CD14-positive monocyte (primary cell): ENCODE data around the gene SH3RF3. TPM values are rescaled to one million over a fixed set of nuclear protein-coding genes. Genes with fewer than 3 reads are reported as not detected.

Experiments
- DNase-seq, 3 donors: peaks; one replicate each; pipeline ENCODE4 v3.0.0-alpha.2; 2011 to 2022
- H2AFZ ChIP-seq: 2 replicates; pipeline ENCODE4 v1.6.0; 2012; ENCODE audit warnings: mild to moderate bottlenecking, low read depth, low read length, inconsistent platforms; ENCODE audit not compliant: insufficient read depth, poor library complexity, severe bottlenecking
- H3K27ac ChIP-seq, 2 donors: 1 replicate in 1 of 2; 2 replicates in 1 of 2; pipeline ENCODE4 v1.5.1; 2012 to 2013; ENCODE audit warnings: low read length in 2 of 2, control low read depth in 1 of 2, inconsistent platforms in 1 of 2, low read depth in 1 of 2, mild to moderate bottlenecking in 1 of 2
- H3K27me3 ChIP-seq, 2 donors: one replicate each; pipeline versions ENCODE4 v1.6.0 to v1.6.1; 2011 to 2013; ENCODE audit warnings: low read length in 2 of 2; ENCODE audit not compliant: control insufficient read depth in 2 of 2, insufficient read depth in 2 of 2
- H3K36me3 ChIP-seq, 2 donors: replicated peaks in 1 of 2; 1 replicate in 1 of 2; 2 replicates in 1 of 2; pipeline versions ENCODE4 v1.5.1 to v1.6.1; 2012 to 2013; ENCODE audit warnings: low read length in 2 of 2, control low read depth in 1 of 2, inconsistent platforms in 1 of 2, mild to moderate bottlenecking in 1 of 2; ENCODE audit not compliant: insufficient read depth in 2 of 2, control insufficient read depth in 1 of 2
- H3K4me1 ChIP-seq, 2 donors: 1 replicate in 1 of 2; 2 replicates in 1 of 2; pipeline versions ENCODE4 v1.5.1 to v1.6.1; 2012 to 2013; ENCODE audit warnings: low read length in 2 of 2, control low read depth in 1 of 2, inconsistent platforms in 1 of 2, mild to moderate bottlenecking in 1 of 2, moderate library complexity in 1 of 2; ENCODE audit not compliant: insufficient read depth in 2 of 2, control insufficient read depth in 1 of 2
- H3K4me2 ChIP-seq: replicated peaks from 2 replicates; pipeline ENCODE3; 2012; ENCODE audit warnings: low read length, moderate library complexity, mild to moderate bottlenecking; ENCODE audit not compliant: poor library complexity, severe bottlenecking; ENCODE audit errors: extremely low read depth
- H3K4me3 ChIP-seq, 3 experiments: fragments of 200-600 bp in 1 of 3; sonication (generic) in 1 of 3; replicated peaks in 1 of 3; 1 replicate in 2 of 3; 2 replicates in 1 of 3; pipeline ENCODE4 v1.5.1; 2011 to 2013; ENCODE audit warnings: low read length in 3 of 3, mild to moderate bottlenecking in 3 of 3, control low read depth in 2 of 3, low read depth in 2 of 3, inconsistent platforms in 1 of 3, moderate library complexity in 1 of 3
- H3K79me2 ChIP-seq: 2 replicates; pipeline ENCODE4 v1.6.0; 2012; ENCODE audit warnings: mild to moderate bottlenecking, control low read depth, inconsistent platforms, low read length, moderate library complexity; ENCODE audit not compliant: insufficient read depth
- H3K9ac ChIP-seq: 2 replicates; pipeline ENCODE4 v1.6.0; 2017; ENCODE audit warnings: low read length, mild to moderate bottlenecking; ENCODE audit not compliant: insufficient read depth, poor library complexity, severe bottlenecking
- H3K9me3 ChIP-seq, 2 donors: replicated peaks in 1 of 2; 1 replicate in 1 of 2; 2 replicates in 1 of 2; pipeline versions ENCODE4 v1.5.1 to v1.6.1; 2012 to 2013; ENCODE audit warnings: low read length in 2 of 2, control low read depth in 1 of 2; ENCODE audit not compliant: control insufficient read depth in 1 of 2, insufficient read depth in 1 of 2
- H4K20me1 ChIP-seq: 2 replicates; pipeline ENCODE4 v1.6.0; 2012; ENCODE audit warnings: mild to moderate bottlenecking, low read length, control low read depth, moderate library complexity; ENCODE audit not compliant: insufficient read depth
- H3K27ac Mint-ChIP-seq, 7 donors: one replicate each; pipeline ENCODE4 v1.8.0; 2020; ENCODE audit warnings: mild to moderate bottlenecking in 7 of 7, mixed read lengths in 7 of 7, moderate library complexity in 6 of 7, inconsistent platforms in 2 of 7
- H3K27me3 Mint-ChIP-seq, 3 donors: one replicate each; pipeline ENCODE4 v1.8.0; 2021 to 2022; ENCODE audit warnings: low read depth in 3 of 3, mild to moderate bottlenecking in 3 of 3, mixed read lengths in 3 of 3, moderate library complexity in 3 of 3, inconsistent platforms in 1 of 3
- H3K36me3 Mint-ChIP-seq, 2 donors: one replicate each; pipeline ENCODE4 v1.8.0; 2020; ENCODE audit warnings: mixed read lengths in 2 of 2, inconsistent platforms in 1 of 2, mild to moderate bottlenecking in 1 of 2
- H3K4me1 Mint-ChIP-seq: one replicate; pipeline ENCODE4 v1.8.0; 2020; ENCODE audit warnings: mild to moderate bottlenecking, mixed read lengths
- H3K4me3 Mint-ChIP-seq, 2 donors: one replicate each; pipeline ENCODE4 v1.8.0; 2020; ENCODE audit warnings: mild to moderate bottlenecking in 2 of 2, mixed read lengths in 2 of 2, moderate library complexity in 1 of 2
- H3K9me3 Mint-ChIP-seq, 7 donors: one replicate each; pipeline ENCODE4 v1.8.0; 2020 to 2022; ENCODE audit warnings: mixed read lengths in 7 of 7, mild to moderate bottlenecking in 6 of 7, moderate library complexity in 6 of 7, inconsistent platforms in 2 of 7
- WGBS: methylation state at CpG from one replicate; pipeline ENCODE4 v1.1.5; 2013; ENCODE audit warnings: missing lambda C conversion rate; ENCODE audit not compliant: insufficient coverage; 5-methylcytosine and 5-hydroxymethylcytosine counted together
- intact Hi-C, 2 donors: fragments of 100-400 bp; cut with micrococcal nuclease; formaldehyde crosslinking; loops; one replicate each; pipeline versions ENCODE4 v1.15.0 to v1.15.1; 2023
- polyA plus RNA-seq, 3 donors: library from polyadenylated mRNA; depleted of rRNA in 1 of 3; unstranded in 2 of 3; stranded (reverse) in 1 of 3; fragments of 300-500 nt in 2 of 3; fragments of >200 nt in 1 of 3; fragmentation: Illumina TruSeq in 2 of 3; gene quantifications; 1 replicate in 2 of 3; 2 replicates in 1 of 3; pipeline ENCODE4 v1.2.3, GENCODE V29; 2012 to 2021
- TF ChIP-seq, protein P1 (sequence below): fragments of 200-600 bp; IDR thresholded peaks from one replicate; pipeline ENCODE4 v1.8.0; 2022; ENCODE audit warnings: antibody characterized with exemption, mild to moderate bottlenecking

The SH3RF3 gene
- polyA plus RNA-seq, 3 donors = 0.25 to 0.75 (median 0.34) TPM

DNA sequence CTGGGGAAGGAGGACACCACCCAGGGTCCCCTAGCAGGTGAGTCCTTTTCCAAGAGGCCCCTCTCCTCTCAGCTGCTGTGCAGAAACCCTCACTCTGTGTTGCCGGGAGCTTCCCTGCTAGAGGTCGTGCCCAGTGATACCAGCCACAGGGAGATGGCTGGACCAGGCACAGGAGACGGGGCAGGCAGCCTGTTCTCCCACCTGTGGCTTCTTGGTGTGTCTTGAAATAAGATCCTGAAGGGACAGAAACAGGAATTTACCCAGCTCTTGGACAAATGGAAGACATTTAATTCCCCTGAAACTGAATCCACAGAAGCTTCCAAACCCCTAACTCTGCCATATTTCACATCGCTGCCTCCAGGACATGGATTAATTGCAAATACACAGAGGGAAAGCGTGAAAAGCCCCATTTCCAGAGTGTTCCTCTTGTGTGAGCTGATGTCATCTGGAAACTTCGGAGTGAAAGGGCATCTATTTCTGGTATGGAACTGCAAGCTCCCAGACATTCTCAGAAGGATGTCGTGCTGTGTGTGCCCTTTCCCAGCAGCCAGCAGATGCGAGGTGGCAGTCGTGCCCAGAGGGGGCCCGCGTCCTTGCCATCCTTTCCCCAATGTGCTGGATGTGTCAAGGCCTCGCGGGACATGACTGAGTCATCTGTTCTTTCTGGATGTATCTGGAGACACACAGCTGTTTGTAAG lies 307.0 kb downstream of the SH3RF3 start:
- peaks cover 0 to 2% (median 2%) of the 10 kb centered on the region in 3 donors for H3K27me3 Mint-ChIP-seq
- Histone ChIP-seq H3K4me1 (no peaks in the 10 kb centered on the region), H2AFZ (no peak overlapping the region), H3K36me3 (no peaks in the 10 kb centered on the region), H3K27me3 (no peaks in the 10 kb centered on the region), H3K9ac (no peak overlapping the region), H3K4me2 (no peak overlapping the region), H3K27ac (no peak overlapping the region), H3K4me3 (no peak overlapping the region), H3K79me2 (no peaks in the 10 kb centered on the region), H4K20me1 (no peaks in the 10 kb centered on the region), H3K9me3 (no peaks in the 10 kb centered on the region)
- H3K9me3 Mint-ChIP-seq = peaks cover 0 to 6% (median 2%) of the 10 kb centered on the region in 7 donors
- no peaks in the 10 kb centered on the region for H3K36me3 Mint-ChIP-seq
- no peak overlapping the region for H3K4me3 Mint-ChIP-seq
- peaks cover 9% of the 10 kb centered on the region for H3K4me1 Mint-ChIP-seq
- 90% methylated on average over 7 of the region's 13 CpGs for WGBS
- DNase-seq = no peak
- intact Hi-C loops = no loop called here
- TF ChIP-seq, protein P1, sequence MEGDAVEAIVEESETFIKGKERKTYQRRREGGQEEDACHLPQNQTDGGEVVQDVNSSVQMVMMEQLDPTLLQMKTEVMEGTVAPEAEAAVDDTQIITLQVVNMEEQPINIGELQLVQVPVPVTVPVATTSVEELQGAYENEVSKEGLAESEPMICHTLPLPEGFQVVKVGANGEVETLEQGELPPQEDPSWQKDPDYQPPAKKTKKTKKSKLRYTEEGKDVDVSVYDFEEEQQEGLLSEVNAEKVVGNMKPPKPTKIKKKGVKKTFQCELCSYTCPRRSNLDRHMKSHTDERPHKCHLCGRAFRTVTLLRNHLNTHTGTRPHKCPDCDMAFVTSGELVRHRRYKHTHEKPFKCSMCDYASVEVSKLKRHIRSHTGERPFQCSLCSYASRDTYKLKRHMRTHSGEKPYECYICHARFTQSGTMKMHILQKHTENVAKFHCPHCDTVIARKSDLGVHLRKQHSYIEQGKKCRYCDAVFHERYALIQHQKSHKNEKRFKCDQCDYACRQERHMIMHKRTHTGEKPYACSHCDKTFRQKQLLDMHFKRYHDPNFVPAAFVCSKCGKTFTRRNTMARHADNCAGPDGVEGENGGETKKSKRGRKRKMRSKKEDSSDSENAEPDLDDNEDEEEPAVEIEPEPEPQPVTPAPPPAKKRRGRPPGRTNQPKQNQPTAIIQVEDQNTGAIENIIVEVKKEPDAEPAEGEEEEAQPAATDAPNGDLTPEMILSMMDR = no peak
- H3K27ac Mint-ChIP-seq = no peak overlapping the region

GRCh38 chr2:109436610-109437225 lies 307.7 kb downstream of the SH3RF3 start:
- Mint-ChIP-seq H3K27me3 (peaks cover 2% of the 10 kb centered on the region in 3 donors), H3K36me3 (no peaks in the 10 kb centered on the region)
- TF ChIP-seq, protein P1 = no peak

More at GRCh38 chr2:109436610-109437225, 307.7 kb downstream of the SH3RF3 start:
- Mint-ChIP-seq H3K27ac (no peak overlapping the region), H3K4me3 (no peak overlapping the region), H3K9me3 (peaks cover 4 to 13% (median 7%) of the 10 kb centered on the region in 7 donors), H3K4me1 (peaks cover 9% of the 10 kb centered on the region)
- H3K36me3 ChIP-seq = no peaks in the 10 kb centered on the region
- H3K79me2 ChIP-seq = no peaks in the 10 kb centered on the region
- no peak overlapping the region for H2AFZ ChIP-seq
- H3K27me3 ChIP-seq = no peaks in the 10 kb centered on the region
- WGBS = 97% methylated on average over 14 of the region's 15 CpGs
- peaks cover 0 to under 1% of the 10 kb centered on the region in 2 donors for H3K9me3 ChIP-seq
- H4K20me1 ChIP-seq = no peaks in the 10 kb centered on the region
- H3K4me1 ChIP-seq = no peaks in the 10 kb centered on the region
- no peak overlapping the region for H3K9ac ChIP-seq
- no peak overlapping the region for H3K27ac ChIP-seq
- H3K4me2 ChIP-seq = no peak overlapping the region
- no peak overlapping the region for H3K4me3 ChIP-seq
- intact Hi-C loops = no loop called here
- DNase-seq = no peak
